Measurements from ENCODE around the gene TTC28. TPM values are rescaled to one million over a fixed set of nuclear protein-coding genes. Genes with fewer than 3 reads are reported as not detected.
"Not testable (repeated sequence)": the region's sequence is repeated elsewhere in the genome, so short reads cannot be mapped to it uniquely, and the experiment has no call there.

TTC28 gene
- total RNA-seq, 4 donors from 2014 or later: 10.2 to 23.8 (median 13.4) TPM

DNA sequence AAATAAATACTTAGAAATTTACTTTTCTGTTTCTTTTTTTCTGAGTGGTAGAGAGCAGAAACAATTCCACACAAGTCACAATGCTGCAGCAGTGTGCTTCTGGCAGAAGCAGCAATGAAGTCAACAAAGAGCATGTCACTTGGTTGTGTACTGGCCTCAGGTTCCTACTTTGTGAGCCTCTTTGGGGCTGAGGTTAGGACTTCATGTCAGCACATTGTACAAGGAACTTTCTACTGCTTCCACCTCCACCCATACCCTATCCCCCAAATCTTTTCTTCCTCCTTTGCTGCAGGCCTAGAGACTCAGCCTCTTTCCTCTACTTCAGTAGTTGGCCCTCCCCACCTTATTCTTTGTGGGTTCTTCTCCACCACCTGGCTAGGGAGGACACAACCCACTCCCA is 507.9 kb downstream of the TTC28 start:
- no peak for TF ChIP-seq POLR2A (IDR thresholded peaks at IDR 0.05)
- TF ChIP-seq, protein P1, sequence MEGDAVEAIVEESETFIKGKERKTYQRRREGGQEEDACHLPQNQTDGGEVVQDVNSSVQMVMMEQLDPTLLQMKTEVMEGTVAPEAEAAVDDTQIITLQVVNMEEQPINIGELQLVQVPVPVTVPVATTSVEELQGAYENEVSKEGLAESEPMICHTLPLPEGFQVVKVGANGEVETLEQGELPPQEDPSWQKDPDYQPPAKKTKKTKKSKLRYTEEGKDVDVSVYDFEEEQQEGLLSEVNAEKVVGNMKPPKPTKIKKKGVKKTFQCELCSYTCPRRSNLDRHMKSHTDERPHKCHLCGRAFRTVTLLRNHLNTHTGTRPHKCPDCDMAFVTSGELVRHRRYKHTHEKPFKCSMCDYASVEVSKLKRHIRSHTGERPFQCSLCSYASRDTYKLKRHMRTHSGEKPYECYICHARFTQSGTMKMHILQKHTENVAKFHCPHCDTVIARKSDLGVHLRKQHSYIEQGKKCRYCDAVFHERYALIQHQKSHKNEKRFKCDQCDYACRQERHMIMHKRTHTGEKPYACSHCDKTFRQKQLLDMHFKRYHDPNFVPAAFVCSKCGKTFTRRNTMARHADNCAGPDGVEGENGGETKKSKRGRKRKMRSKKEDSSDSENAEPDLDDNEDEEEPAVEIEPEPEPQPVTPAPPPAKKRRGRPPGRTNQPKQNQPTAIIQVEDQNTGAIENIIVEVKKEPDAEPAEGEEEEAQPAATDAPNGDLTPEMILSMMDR (IDR thresholded peaks at IDR 0.05): no peak
- intact Hi-C loops (cut with DNase I; ENCODE audit: low total_unique reads): no loop called here
- no peak for DNase-seq (ENCODE audit: low spot score in 2 of 2)
- H3K4me3 ChIP-seq (ENCODE audit: low read depth, poor library complexity, severe bottlenecking): no peak overlapping the region

DNA sequence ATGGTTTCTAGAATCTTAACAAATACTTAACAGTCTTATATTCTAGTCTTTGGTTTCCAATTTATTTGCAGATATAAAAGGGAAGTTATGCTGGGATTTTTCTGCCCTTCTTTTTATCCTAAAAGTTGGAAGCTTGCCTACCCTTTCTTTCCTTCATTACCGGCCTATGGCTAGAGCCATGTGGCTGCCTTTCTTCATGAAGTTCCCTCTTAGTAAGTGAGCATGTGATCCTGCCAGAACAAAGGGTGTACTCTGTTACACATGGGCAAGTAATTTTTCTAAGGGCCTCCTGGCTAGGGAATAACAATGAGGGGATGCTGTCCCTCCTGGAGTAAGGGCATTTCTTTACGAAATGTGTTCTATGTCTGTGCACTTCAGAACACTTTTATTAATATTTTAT is 508.5 kb downstream of the TTC28 start:
- 61 to 62% methylated on average over 2 of the region's 2 CpGs for WGBS, 2 donors
- no peak overlapping the region for H3K4me3 ChIP-seq (ENCODE audit: low read depth, poor library complexity, severe bottlenecking)
- no peak for DNase-seq (ENCODE audit: low spot score in 2 of 2)
- intact Hi-C loops (cut with DNase I; ENCODE audit: low total_unique reads): no loop called here
- TF ChIP-seq, protein P1 (IDR thresholded peaks at IDR 0.05): no peak

DNA sequence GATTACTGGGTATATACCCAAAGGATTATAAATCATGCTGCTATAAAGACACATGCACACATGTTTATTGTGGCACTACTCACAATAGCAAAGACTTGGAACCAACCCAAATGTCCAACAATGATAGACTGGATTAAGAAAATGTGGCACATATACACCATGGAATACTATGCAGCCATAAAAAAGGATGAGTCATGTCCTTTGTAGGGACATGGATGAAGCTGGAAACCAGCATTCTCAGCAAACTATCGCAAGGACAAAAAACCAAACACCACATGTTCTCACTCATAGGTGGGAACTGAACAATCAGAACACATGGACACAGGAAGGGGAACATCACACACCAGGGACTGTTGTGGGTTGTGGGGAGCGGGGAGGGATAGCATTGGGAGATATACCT is 510.3 kb downstream of the TTC28 start:
- DNase-seq (ENCODE audit: low spot score in 2 of 2); intact Hi-C loops (cut with DNase I; ENCODE audit: low total_unique reads); H3K4me3 ChIP-seq (ENCODE audit: low read depth, poor library complexity, severe bottlenecking): not testable (repeated sequence)
- 95 to 100% methylated on average over 2 of the region's 2 CpGs for WGBS, 2 donors

DNA sequence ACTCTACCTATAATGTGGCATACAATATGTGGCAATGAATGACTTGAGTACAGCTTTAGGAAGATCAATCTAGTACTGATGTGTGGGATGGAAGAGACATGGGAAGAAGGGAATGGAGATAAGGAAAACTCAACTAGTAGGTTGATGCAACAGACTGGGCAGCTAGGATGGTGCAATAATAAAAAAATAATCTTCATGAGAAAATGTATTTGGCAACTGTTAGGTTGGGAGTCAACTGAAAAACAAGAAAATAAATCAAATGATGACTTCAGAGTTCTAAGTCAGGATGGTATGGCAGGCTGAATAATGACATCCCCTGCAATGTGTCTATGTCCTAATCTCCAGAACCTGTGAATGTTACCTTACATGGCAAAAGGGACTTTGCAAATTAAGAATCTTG is 523.8 kb downstream of the TTC28 start:
- no peak for DNase-seq (ENCODE audit: low spot score in 2 of 2)
- intact Hi-C loops (cut with DNase I; ENCODE audit: low total_unique reads): no loop called here
- H3K4me3 ChIP-seq (ENCODE audit: low read depth, poor library complexity, severe bottlenecking): no peak overlapping the region
- TF ChIP-seq POLR2A (IDR thresholded peaks at IDR 0.05): no peak
- TF ChIP-seq, protein P1 (IDR thresholded peaks at IDR 0.05): no peak

DNA sequence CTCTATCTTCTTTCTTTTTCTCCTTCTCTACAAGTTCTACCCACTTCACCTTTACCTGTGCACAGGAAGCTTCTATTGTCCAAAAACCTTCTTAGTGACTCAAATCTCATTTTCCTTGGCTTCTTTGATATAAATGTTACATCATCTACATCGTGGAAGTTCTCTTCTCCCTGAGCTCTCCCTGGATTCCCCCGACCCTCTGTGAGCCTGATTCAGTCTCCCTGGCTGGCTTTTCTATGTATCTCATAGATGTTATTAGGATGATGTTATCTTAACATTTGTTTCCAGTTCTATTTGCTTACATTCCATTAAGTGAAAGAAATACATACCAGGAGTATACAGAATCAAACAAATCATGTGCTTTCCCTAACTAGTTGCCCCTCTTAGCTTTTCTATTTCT is 524.8 kb downstream of the TTC28 start:
- no peak for DNase-seq (ENCODE audit: low spot score in 2 of 2)
- WGBS, 2 donors: 79 to 83% methylated on average over 2 of the region's 2 CpGs
- no peak for TF ChIP-seq POLR2A (IDR thresholded peaks at IDR 0.05)
- TF ChIP-seq, protein P1 (IDR thresholded peaks at IDR 0.05): no peak
- no peak overlapping the region for H3K4me3 ChIP-seq (ENCODE audit: low read depth, poor library complexity, severe bottlenecking)
- intact Hi-C loops (cut with DNase I; ENCODE audit: low total_unique reads): no loop called here

DNA sequence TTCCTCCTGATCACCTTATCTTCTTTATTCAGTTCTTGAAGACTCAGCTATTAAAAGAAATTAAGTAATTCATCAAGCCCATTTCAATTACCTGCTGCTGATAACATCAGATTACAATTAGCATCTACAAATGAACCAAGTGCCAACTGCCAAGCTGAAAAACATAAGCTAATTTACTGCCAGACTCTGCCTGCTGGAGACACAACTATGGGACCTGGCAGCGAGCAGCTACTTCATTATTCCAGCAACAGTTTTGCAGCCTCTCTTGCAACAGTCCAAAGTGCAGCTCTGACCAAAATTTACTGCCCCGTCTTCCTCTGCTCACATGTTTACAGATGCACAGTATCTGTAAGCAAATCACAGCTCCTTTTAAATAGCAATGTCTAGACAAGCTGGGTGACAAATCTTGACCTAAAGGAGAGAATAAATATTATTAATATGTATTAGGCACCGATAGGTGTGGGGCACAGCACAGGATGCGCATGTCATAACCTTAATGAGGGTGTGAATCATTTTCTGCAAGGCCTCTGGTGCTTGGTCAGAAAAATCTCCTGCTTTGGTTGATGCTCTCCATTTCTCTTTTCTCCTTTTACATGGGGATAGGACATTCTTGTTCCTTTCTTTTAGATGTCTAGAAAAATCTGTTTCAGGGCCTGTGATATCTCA is 528.4 kb downstream of the TTC28 start:
- TF ChIP-seq POLR2A (IDR thresholded peaks at IDR 0.05): no peak
- TF ChIP-seq, protein P1 (IDR thresholded peaks at IDR 0.05): no peak

More for the DNA sequence above, 528.4 kb downstream of the TTC28 start:
- 60 to 65% methylated on average over 4 of the region's 4 CpGs for WGBS, 2 donors
- no peak overlapping the region for H3K4me3 ChIP-seq (ENCODE audit: low read depth, poor library complexity, severe bottlenecking)
- DNase-seq (ENCODE audit: low spot score in 2 of 2): no peak
- intact Hi-C loops (cut with DNase I; ENCODE audit: low total_unique reads): no loop called here

Data from lower leg skin (tissue), 4 donors.